Type B pancreatic cell (in vitro differentiated cells): ENCODE results near the gene GPRIN2. TPM values are rescaled to one million over a fixed set of nuclear protein-coding genes. Genes with fewer than 3 reads are reported as not detected.
"Not testable (repeated sequence)": the region's sequence is repeated elsewhere in the genome, so short reads cannot be mapped to it uniquely, and the experiment has no call there.

Experiments
- DNase-seq: peaks from one replicate; pipeline ENCODE4 v3.0.0; 2021; ENCODE audit warnings: mixed read lengths; ENCODE audit not compliant: unreplicated experiment; ENCODE audit errors: extremely low spot score
- H3K27ac Mint-ChIP-seq: 2 replicates; pipeline ENCODE4 v1.8.0; 2021; ENCODE audit warnings: mild to moderate bottlenecking, mixed read lengths
- H3K27me3 Mint-ChIP-seq: 2 replicates; pipeline ENCODE4 v1.8.0; 2021; ENCODE audit warnings: mixed read lengths
- H3K36me3 Mint-ChIP-seq: 2 replicates; pipeline ENCODE4 v1.8.0; 2021; ENCODE audit warnings: mixed read lengths
- H3K4me1 Mint-ChIP-seq: one replicate; pipeline ENCODE4 v1.8.0; 2021; ENCODE audit warnings: mixed read lengths; ENCODE audit not compliant: unreplicated experiment
- H3K4me3 Mint-ChIP-seq: 2 replicates; pipeline ENCODE4 v1.8.0; 2021; ENCODE audit warnings: mild to moderate bottlenecking, mixed read lengths
- H3K9me3 Mint-ChIP-seq: 2 replicates; pipeline ENCODE4 v1.8.0; 2021; ENCODE audit warnings: mixed read lengths
- total RNA-seq: library from RNA; stranded (reverse); gene quantifications from 2 replicates; pipeline ENCODE4 v1.2.1, GENCODE V29; 2021; ENCODE audit warnings: low replicate concordance
- TF ChIP-seq, protein P1 (sequence below): fragments of 200-600 bp; sonication (generic); conservative IDR thresholded peaks from 2 replicates; pipeline ENCODE4 v1.5.0; 2021; ENCODE audit warnings: antibody characterized with exemption, mild to moderate bottlenecking

The GPRIN2 gene
- total RNA-seq, 1 donor from 2014 or later: 7.0 TPM

DNA sequence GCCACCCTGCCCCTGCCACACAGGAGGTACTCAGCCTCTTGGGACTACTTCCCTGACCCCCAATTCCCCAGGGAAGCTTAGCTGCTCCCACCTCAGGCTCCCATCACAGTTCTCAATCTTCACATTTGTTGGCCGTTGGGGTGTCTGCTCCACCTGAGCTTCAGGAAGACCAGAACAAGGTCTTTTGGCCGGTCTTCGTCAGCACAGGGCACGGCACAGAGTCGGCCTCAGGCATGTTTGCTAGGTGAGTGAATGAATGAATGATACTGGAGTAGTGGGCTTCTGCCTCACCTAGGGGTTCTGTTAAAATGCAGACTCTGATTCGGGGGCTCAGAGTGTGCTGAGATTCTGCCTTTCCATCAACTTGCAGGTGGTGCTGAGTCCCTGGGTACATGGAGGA lies 20.3 kb downstream of the GPRIN2 start:
- peaks cover 31% of the 10 kb centered on the region for H3K27me3 Mint-ChIP-seq
- H3K4me1 Mint-ChIP-seq: peaks cover 11% of the 10 kb centered on the region
- TF ChIP-seq, protein P1, sequence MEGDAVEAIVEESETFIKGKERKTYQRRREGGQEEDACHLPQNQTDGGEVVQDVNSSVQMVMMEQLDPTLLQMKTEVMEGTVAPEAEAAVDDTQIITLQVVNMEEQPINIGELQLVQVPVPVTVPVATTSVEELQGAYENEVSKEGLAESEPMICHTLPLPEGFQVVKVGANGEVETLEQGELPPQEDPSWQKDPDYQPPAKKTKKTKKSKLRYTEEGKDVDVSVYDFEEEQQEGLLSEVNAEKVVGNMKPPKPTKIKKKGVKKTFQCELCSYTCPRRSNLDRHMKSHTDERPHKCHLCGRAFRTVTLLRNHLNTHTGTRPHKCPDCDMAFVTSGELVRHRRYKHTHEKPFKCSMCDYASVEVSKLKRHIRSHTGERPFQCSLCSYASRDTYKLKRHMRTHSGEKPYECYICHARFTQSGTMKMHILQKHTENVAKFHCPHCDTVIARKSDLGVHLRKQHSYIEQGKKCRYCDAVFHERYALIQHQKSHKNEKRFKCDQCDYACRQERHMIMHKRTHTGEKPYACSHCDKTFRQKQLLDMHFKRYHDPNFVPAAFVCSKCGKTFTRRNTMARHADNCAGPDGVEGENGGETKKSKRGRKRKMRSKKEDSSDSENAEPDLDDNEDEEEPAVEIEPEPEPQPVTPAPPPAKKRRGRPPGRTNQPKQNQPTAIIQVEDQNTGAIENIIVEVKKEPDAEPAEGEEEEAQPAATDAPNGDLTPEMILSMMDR: no peak
- H3K27ac Mint-ChIP-seq: no peak overlapping the region
- peaks cover 3% of the 10 kb centered on the region for H3K36me3 Mint-ChIP-seq
- H3K9me3 Mint-ChIP-seq: no peaks in the 10 kb centered on the region
- H3K4me3 Mint-ChIP-seq: no peak overlapping the region
- no peak for DNase-seq

DNA sequence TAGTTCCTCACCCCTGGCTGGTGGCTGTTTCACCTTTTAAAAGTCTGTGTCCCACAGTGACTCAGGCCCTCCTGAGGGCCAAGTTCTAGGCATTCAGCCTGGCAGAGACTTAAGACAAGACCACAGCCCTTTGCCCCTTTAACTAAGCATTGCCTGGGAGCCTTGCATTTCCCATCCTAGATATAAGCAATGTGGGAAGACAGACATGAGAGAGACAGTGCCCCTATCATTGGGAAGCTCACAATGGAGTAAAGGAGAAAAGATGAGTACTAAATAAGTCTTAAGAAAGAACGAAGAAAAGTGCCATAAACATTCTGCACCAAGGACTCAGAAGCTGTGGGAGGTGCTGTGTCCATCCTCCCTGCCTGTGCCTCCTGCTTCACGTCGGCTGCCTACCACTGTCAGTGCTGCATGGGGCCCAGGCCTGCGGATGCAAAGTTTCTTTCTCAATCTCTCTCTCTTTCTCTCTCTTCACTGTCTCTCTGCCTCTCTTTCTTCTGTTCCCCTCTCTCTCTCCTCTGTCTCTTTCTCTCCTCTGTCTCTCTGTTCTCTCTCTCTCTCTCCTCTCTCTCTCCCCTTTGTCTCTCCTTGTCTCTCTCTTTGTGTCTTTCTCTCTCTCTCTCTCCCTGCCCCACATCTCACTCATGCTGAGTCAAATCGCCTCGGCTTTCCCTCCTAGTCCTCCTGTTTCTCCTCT lies 21.5 kb downstream of the GPRIN2 start:
- no peak for DNase-seq
- Mint-ChIP-seq H3K27me3 (peaks cover 22% of the 10 kb centered on the region), H3K4me1 (peaks cover 4% of the 10 kb centered on the region), H3K9me3 (no peaks in the 10 kb centered on the region), H3K27ac (no peak overlapping the region), H3K36me3 (no peaks in the 10 kb centered on the region), H3K4me3 (no peak overlapping the region)
- TF ChIP-seq, protein P1: no peak

DNA sequence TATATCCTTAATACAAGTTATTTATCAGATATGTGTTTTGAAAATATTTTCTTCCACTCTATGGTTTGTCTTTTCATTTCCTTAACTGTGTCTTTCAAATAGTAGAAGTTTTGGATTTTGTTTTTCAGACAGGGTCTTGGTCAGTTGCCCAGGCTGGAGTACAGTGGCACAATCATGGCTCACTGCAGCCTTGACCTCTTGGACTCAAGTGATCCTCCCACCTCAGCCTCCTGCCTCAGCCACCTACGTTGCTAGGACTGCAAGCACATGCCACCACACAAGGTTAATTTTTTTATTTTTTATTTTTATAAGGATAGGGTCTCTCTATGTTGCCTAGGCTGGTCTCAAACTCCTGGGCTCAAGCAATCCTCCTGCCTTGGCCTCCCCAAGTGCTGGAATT lies 24.2 kb downstream of the GPRIN2 start:
- not testable (repeated sequence) for H3K36me3 Mint-ChIP-seq, H3K4me1 Mint-ChIP-seq, H3K27ac Mint-ChIP-seq, DNase-seq, H3K27me3 Mint-ChIP-seq, H3K4me3 Mint-ChIP-seq, H3K9me3 Mint-ChIP-seq

DNA sequence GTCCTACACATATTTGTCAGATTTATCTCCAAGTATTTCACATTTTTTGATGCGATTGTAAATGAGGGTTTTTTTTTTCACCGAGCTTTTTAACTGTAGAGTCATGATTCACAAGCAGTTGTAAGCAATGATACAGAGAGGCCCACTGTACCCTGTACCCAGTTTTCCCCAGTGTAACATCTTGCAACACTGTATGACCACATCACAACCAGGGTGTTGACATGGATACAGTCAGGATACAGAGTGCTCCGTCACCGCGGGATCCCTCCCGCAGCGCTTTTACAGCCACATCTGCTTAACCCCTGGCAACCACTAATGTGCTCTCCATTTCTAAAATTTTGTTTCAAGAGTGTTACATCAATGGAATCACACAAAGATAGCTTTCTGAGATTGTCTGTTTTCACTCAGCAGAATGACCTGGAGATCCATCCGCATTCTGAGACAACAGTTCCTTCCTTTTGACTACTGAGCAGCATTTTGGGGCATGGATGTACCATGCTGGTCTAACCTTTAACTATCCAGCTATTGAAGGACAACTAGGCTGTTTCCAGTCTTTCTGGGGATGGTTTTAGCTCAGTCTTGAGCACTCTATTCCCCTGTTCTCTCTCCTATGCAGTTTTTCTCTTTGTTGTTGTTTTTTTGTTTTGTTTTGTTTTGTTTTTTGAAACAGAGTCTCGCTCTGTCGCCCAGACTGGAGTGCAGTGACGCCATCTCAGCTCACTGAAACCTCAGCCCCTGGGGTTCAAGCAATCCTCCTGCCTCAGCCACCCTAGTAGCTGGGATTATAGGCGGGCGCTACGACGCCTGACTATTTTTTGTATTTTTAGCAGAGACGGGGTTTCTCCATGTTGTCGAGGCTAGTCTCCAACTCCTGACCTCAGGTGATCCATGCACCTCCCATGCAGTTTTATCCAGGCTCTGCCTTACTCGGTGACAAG lies 25.9 kb downstream of the GPRIN2 start:
- DNase-seq: no peak
- Mint-ChIP-seq H3K27ac (no peak overlapping the region), H3K36me3 (no peaks in the 10 kb centered on the region)

DNA sequence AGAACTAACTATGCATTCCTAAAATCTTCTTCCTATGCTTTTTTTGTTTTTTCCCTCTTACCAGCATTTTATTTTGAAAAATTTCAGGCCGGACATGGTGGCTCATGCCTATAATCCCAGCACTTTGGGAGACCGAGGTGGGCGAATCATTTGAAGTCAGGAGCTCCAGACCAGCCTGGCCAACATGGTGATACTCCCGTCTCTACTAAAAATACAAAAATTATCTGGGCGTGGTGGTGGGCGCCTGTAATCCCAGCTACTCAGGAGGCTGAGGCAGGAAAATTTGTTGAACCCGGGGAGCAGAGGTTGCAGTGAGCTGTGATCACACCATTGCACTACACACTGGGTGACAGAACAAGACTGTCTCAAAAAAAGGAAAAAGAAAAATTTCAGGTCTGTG lies 26.7 kb downstream of the GPRIN2 start:
- not testable (repeated sequence) for DNase-seq, H3K4me3 Mint-ChIP-seq, H3K27ac Mint-ChIP-seq, H3K36me3 Mint-ChIP-seq, H3K27me3 Mint-ChIP-seq, H3K9me3 Mint-ChIP-seq, H3K4me1 Mint-ChIP-seq

More for the DNA sequence above, 25.9 kb downstream of the GPRIN2 start:
- Mint-ChIP-seq H3K4me3 (no peak overlapping the region), H3K4me1 (no peaks in the 10 kb centered on the region), H3K27me3 (peaks cover 2% of the 10 kb centered on the region), H3K9me3 (no peaks in the 10 kb centered on the region)
- TF ChIP-seq, protein P1: no peak

DNA sequence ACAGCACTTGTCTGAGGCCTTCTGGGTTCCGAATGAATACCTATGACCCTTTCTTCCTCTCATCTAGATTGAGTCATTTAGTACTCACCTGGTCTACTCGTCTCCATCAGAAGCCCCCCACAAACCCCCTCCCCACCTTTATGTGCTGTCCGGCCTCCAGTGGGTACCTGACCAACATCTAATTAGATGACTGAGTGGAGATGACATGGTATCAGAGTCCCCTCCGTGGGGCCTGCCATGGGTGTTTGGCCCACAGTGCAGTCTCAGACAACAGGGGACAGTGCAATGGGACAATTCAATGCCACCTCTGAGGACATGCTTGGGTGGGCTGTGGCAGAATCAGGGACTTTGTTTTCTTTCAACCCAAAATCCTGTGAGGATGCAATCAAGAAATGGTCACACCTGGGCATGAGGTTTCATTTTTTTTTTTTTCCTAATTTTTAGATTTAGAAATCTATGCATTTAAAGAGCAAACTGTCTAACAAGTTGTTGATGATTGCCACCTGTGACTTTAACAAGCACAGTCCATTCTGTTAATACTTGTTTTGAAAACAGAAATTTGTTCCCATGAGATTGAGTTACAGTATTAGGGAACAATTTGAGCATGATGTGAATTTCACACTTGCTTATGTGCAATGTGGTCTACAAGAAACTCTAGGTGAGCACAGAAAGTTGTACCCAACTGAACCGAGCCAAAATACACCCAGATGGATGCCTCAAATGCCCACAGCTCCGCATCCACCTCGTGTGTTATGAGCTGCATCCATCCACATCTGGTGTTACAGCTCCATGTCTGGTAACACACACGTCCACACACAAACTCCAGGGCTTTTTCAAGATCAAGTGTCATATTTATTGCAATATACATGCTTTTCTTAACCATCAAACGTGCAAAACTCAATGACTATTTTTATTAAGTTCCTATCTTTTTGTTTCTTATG lies 27.5 kb downstream of the GPRIN2 start:
- Mint-ChIP-seq H3K9me3 (no peaks in the 10 kb centered on the region), H3K4me3 (no peak overlapping the region), H3K27ac (no peak overlapping the region), H3K27me3 (peaks cover 2% of the 10 kb centered on the region), H3K4me1 (no peaks in the 10 kb centered on the region), H3K36me3 (no peaks in the 10 kb centered on the region)
- DNase-seq: no peak
- TF ChIP-seq, protein P1: no peak
